ENCODE data around the gene ARMC9.
"Not testable (repeated sequence)": the region's sequence is repeated elsewhere in the genome, so short reads cannot be mapped to it uniquely, and the experiment has no call there.

Gene ARMC9

DNA sequence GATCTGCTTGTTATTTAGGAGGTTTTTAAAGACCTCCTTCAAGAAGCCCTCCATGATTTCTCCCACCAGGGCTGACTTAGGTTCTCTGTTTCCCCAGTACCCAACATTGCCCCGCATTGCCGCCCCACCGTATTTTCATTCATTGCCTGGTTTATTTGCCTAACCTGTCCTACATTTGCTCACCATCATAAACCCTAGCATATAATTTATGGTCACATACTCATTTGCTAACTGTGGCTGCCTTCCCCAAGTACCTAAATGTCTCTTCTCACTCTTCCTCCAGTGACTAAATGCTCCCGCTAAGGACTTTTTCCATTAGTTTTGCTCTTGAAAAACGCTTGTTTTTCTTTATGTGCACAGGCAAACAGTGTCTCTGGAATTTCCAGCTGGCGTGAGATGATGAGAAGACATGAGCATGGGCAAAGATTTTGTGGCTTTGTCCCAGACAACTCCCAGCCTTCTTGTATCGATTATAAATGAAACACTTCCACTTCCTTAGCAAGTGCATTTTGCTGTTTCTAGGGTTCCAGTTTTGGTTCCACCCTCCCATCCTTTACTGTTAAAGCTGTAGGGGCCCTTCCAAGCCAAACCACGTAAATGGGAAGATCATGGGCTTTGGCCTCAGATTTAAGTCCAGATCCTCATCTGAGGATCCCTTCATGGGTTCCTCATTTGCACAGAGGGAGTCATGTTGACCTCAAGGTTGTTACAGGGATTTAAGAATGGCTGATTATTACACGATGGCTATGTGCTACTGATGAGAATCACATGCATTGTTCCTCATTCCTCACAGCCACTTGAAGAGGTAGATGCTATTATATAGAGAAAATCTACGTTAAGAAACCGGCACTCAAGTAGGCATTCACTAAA lies 21.0 kb upstream of the ARMC9 start:
- ChIA-PET CTCF (no interaction called here), POLR2A (no interaction called here)
- Histone ChIP-seq H3K36me3 (ENCODE audit: control insufficient read depth in 2 of 2, insufficient read depth in 1 of 2, low read length in 2 of 2) (peaks cover 10 to 26% of the 10 kb centered on the region in 2 experiments; a peak in 2 of 3 replicates), H3K27ac (ENCODE audit: extremely low read depth, low read depth, low read length) (no peak overlapping the region), H3K4me3 (ENCODE audit: low read depth, low read length) (no peak overlapping the region), H3K9me3 (ENCODE audit: control insufficient read depth, insufficient read depth, low read depth, low read length) (no peaks in the 10 kb centered on the region), H3K4me1 (ENCODE audit: control insufficient read depth, insufficient read depth, low read length) (no peaks in the 10 kb centered on the region)
- TF ChIP-seq PRDM4 (tag by site-specific recombination; IDR thresholded peaks at IDR 0.05) (peak; percentile 17; the same call in 1 of the 2 replicates), ZNF169 (tag by site-specific recombination; IDR thresholded peaks at IDR 0.05) (no peak), ZNF121 (tag by site-specific recombination; IDR thresholded peaks at IDR 0.05) (no peak), ZBTB48 (tag by site-specific recombination; IDR thresholded peaks at IDR 0.05) (no peak)

DNA sequence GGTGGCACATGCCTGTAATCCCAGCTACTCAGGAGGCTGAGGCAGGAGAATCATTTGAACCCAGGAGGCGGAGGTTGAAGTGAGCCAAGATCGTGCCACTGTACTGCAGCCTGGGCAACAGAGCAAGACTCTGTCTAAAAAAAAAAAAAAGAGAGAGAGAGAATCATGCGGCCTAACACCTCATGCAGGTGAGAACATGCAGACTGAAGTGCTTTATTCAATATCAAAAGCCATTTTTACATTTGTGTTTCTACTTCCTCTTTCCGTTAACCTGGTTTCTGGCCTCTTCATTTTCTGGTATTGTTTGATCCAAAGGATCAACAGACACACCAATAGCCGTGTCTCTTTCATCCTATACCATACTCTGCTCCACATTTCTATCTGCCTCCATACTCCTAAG lies 19.6 kb upstream of the ARMC9 start:
- CTCF ChIA-PET; H3K4me1 ChIP-seq (ENCODE audit: control insufficient read depth, insufficient read depth, low read length); H3K27ac ChIP-seq (ENCODE audit: extremely low read depth, low read depth, low read length); POLR2A ChIA-PET; H3K9me3 ChIP-seq (ENCODE audit: control insufficient read depth, insufficient read depth, low read depth, low read length); H3K4me3 ChIP-seq (ENCODE audit: low read depth, low read length): not testable (repeated sequence)
- peaks cover 3 to 14% of the 10 kb centered on the region in 2 experiments; a peak in 2 of 3 replicates for H3K36me3 ChIP-seq (ENCODE audit: control insufficient read depth in 2 of 2, insufficient read depth in 1 of 2, low read length in 2 of 2)

GRCh38 chr2:231181860-231182512 lies 16.4 kb upstream of the ARMC9 start:
- Histone ChIP-seq H3K4me1 (ENCODE audit: control insufficient read depth, insufficient read depth, low read length) (no peaks in the 10 kb centered on the region), H3K4me3 (ENCODE audit: low read depth, low read length) (no peak overlapping the region), H3K9me3 (ENCODE audit: control insufficient read depth, insufficient read depth, low read depth, low read length) (no peaks in the 10 kb centered on the region), H3K27ac (ENCODE audit: extremely low read depth, low read depth, low read length) (no peak overlapping the region; the same call in 1 of the 2 replicates), H3K36me3 (ENCODE audit: control insufficient read depth in 2 of 2, insufficient read depth in 1 of 2, low read length in 2 of 2) (peaks cover 0 to 4% of the 10 kb centered on the region in 2 experiments; a peak in 1 of 3 replicates)
- peak; percentile 59 for TF ChIP-seq ZIC2 (tag by site-specific recombination; IDR thresholded peaks at IDR 0.05)
- no peak for TF ChIP-seq ZNF48 (tag by site-specific recombination; IDR thresholded peaks at IDR 0.05)
- peak; percentile 34; the same call in 1 of the 2 replicates for TF ChIP-seq TRIM28 (IDR thresholded peaks at IDR 0.05; ENCODE audit: borderline replicate concordance, low read length)
- no peak for TF ChIP-seq SP7 (tag by site-specific recombination; IDR thresholded peaks at IDR 0.05)
- TF ChIP-seq ZNF324 (tag by site-specific recombination; IDR thresholded peaks at IDR 0.05): no peak
- ChIA-PET CTCF (interaction anchor here (0.5 to 2.1 kb wide), 2 partner anchors 10 to 183 kb away, joined by 3 to 11 read pairs; no protein-coding TSS in a partner anchor), POLR2A (no interaction called here)

DNA sequence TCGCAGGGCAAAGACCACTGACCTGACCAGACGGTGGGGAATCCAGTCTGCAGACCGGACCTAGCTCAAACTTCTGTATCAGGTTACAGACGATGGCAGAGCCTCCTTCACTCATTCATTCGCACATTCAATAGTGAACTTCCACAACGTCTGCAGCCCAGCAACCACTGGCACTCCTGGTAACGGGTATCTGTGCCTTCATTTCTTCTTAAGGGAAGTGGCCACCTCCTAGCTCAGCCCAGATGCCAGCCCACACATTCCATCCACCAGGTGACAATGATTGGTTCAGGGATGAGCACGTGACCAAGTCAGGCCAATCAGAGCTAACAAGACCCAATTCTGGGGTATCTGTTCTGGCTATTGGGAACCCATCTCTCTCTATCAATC lies 15.9 kb upstream of the ARMC9 start:
- no peaks in the 10 kb centered on the region for H3K9me3 ChIP-seq (ENCODE audit: control insufficient read depth, insufficient read depth, low read depth, low read length)
- no peak overlapping the region for H3K27ac ChIP-seq (ENCODE audit: extremely low read depth, low read depth, low read length)
- CTCF ChIA-PET: interaction anchor here (2.1 kb wide), 1 partner anchor 9 kb away, joined by 11 read pairs; no protein-coding TSS in a partner anchor
- H3K36me3 ChIP-seq (ENCODE audit: control insufficient read depth in 2 of 2, insufficient read depth in 1 of 2, low read length in 2 of 2): peaks cover 0 to 3% of the 10 kb centered on the region in 2 experiments; a peak in 1 of 3 replicates
- H3K4me1 ChIP-seq (ENCODE audit: control insufficient read depth, insufficient read depth, low read length): no peaks in the 10 kb centered on the region
- POLR2A ChIA-PET: no interaction called here
- no peak overlapping the region for H3K4me3 ChIP-seq (ENCODE audit: low read depth, low read length)
- TF ChIP-seq ZNF555 (tag by site-specific recombination; conservative IDR thresholded peaks at IDR 0.05) (no peak), OSR2 (tag by site-specific recombination; IDR thresholded peaks at IDR 0.05) (no peak), MEIS1 (CRISPR knock-in tag; IDR thresholded peaks at IDR 0.05; ENCODE audit: borderline replicate concordance) (no peak)
- TF ChIP-seq, protein P1, sequence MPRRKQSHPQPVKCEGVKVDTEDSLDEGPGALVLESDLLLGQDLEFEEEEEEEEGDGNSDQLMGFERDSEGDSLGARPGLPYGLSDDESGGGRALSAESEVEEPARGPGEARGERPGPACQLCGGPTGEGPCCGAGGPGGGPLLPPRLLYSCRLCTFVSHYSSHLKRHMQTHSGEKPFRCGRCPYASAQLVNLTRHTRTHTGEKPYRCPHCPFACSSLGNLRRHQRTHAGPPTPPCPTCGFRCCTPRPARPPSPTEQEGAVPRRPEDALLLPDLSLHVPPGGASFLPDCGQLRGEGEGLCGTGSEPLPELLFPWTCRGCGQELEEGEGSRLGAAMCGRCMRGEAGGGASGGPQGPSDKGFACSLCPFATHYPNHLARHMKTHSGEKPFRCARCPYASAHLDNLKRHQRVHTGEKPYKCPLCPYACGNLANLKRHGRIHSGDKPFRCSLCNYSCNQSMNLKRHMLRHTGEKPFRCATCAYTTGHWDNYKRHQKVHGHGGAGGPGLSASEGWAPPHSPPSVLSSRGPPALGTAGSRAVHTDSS (tag by site-specific recombination; IDR thresholded peaks at IDR 0.05): no peak
